ENCODE data around the gene RASSF3.
"Not testable (repeated sequence)": the region's sequence is repeated elsewhere in the genome, so short reads cannot be mapped to it uniquely, and the experiment has no call there.

Gene RASSF3

DNA sequence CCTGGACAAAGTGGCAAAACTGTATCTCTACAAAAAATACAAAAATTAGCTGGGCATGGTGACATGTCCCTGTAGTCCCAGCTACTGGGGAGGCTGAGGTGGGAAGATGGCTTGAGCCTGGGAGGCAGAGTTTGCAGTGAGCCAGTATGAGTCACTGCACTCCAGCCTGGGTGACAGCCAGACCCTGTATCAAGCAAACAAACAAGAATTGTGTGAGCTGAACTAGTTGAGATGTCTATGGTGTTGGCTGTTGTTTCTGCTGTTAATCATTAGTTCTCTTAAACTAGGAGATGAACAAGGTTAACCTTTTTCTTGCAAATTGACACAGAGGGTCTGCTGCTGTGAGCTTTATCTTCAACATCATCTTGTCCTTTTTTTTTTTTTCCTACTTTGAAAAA lies 23.6 kb downstream of the RASSF3 start:
- DNase-seq (ENCODE audit: low spot score): no peak

DNA sequence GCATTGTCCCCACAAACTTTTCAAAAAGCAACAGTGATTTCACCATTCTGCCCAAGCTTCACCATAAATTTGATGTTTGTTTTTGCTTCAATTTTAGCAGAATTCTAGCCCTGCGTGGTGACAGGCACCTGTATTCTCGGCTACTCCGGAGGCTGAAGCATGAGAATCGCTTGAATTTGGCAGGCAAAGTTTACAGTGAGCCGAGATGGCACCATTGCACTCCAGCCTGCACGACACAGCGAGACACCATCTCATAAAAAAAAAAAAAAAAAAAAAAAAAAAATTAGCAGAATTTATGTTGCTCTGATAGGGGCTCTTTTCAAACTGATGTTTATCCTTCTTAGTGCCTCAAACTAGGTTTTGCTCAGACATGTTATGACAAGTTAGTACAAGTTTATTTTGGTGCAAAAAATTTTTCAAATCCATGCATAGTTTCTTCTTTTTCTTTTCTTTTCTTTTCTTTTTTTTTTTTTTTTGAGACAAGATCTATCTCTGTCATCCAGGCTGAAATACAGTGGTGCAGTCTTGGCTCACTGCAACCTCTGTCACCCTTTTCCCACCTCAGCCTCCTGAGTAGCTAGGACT lies 24.3 kb downstream of the RASSF3 start:
- no peak for DNase-seq (ENCODE audit: low spot score)

DNA sequence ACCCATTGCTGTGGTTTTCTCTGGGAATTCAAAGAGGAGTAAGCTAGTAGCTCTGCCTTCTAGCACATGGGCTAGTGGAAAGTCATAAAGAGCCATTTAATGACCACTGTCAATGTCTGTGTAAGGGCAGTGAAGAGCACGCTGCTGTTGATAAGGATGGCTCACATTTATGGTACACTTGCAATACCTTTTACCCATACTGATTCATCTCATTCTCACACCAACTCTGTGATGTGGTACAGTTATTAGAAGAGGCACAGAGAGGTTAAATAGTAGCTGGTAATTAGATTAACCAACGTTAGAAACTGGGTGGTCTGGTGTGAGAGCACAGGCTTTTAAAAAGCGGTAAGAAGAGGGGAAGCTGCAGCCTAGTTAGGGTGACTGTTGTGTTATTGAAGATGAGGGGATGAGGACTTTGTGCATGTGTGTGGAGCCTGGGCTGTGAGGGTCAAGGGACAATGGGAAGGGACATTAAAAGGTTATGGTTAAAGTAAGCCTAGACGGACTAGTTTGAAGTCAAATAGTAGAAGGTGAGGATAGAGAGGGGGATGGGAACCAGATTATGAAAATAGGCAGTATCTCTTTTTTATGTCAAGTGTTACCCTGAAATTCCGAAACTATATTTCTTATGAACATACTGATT lies 25.2 kb downstream of the RASSF3 start:
- no peak for DNase-seq (ENCODE audit: low spot score)

DNA sequence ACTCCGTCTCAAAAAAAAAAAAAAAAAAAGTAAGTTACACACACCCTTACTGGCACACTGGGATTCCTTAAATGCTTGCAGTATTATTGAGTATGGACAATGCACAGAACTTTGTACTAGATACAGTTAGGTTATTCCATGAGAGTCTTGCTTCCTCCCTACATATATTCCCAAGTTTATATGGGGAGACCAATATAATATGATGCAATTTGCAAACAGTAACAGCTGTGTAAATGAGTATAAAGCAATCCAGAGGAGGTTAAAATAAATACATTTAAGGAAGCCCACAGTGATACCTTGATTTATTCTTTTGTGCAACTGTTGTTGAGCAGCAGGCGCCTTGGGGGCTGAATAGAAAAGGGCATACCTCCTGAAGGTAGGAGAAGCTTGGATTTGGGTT lies 26.6 kb downstream of the RASSF3 start:
- DNase-seq (ENCODE audit: low spot score): no peak

DNA sequence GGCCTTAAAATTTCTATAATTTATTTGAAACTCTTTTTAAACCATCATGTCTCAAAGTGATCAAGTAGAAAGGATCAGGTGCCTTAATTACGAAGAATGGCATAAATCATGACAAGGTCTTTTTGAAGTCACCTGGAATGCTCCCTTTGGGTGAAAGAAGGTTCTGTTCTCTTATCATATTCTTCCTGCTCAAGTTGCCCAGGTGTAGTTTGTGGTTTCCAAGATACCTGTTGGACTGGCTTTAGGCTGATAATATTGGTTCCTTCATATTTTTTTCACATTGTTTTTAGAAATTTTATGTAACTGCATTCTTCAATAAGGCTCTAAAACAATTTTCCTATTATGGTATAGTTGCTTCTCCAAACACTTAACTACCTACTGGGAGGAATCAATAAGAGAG lies 29.2 kb downstream of the RASSF3 start:
- no peak for DNase-seq (ENCODE audit: low spot score)

DNA sequence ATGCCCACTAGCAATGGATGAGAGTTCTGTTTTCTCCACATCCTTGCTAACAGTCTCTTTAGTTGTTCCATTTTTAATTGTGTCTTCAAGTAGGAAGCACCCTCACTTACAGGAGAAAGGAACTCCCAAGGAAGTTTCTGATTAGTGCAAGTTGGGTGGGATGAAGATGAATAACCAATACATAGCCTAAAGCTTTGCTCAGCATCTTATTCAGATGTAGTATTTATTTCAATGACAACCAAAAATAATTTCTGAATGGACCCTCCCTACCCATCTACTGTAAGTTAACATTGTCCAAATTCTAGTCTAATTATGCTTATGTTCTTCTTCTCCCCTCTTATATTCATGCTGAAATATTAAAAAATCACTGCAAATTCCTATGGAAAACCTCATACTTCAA lies 36.0 kb downstream of the RASSF3 start:
- no peak for DNase-seq (ENCODE audit: low spot score)

DNA sequence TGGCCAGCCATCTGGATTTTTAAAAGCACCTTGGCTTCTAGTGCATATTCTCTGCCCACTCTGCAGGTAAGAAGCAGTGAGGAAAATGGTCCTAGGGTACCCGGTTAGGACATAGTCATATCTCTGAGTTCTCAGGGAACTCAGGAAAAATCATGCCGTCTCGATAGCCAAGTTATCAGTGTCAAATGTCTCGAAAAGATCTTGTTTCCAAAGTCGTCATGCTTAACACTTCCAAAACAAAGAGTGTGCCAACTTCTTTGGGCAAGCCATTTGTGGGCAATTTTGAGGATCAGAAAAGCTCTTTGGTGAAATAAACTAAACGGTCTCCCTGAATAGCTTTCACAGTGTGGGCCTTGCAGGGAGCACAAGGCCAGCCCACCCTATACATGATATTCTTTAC lies 39.2 kb downstream of the RASSF3 start:
- DNase-seq (ENCODE audit: low spot score): no peak

DNA sequence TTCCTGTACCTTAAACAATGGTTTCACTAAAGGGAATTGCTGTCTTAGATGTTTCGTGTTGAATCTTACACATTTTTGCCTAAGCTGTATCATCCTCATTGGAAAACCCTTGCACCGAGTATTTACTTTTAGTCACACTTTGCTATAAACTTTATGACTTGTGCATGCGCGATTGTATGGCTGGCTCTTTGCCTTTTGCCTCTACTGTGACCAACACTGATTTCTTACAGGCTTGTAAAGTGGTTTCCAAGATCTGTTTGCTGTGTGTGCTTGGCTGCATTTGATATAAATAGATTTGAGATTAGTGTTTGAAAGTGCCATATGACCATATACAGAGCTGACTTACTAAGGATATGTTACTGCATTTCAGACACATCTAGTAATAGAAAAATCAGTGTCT lies 40.5 kb downstream of the RASSF3 start:
- DNase-seq (ENCODE audit: low spot score): no peak

DNA sequence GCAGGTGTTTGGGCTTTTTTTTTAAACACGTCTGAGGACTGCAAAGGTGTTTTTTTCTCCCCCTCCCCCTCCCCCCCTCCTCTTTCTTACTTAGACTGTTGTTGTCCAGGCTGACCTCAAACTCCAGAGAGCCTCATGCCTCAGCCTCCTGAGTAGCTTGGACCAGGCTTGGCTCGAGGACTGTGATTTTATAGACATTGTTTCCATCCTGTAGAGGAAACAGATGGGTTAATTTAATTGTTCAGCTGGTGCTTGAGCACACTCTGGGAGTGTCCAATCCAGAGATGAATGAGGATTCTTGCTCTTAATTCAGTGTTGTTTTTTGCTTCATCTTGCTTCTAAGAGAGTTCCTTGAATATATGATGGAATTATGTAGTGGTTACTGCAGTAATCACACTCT lies 42.1 kb downstream of the RASSF3 start:
- no peak for DNase-seq (ENCODE audit: low spot score)

DNA sequence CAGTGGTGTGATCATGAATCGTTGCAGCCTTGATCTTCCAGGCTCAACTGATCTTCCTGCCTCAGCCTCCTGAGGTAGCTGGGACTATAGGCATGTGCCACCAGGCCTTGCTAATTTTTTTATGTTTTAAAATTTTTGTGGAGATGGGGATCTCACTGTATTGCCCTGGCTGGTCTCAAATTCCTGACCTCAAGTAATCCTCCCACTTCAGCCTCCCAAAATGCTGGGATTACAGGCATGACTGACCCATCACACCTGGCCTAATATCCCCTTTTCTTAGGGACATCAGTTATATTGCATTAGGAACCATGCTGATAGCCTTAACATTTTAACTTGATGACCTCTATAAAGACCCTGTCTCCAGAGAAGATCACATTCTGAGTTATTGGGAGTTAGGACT lies 42.8 kb downstream of the RASSF3 start:
- no peak for DNase-seq (ENCODE audit: low spot score)

DNA sequence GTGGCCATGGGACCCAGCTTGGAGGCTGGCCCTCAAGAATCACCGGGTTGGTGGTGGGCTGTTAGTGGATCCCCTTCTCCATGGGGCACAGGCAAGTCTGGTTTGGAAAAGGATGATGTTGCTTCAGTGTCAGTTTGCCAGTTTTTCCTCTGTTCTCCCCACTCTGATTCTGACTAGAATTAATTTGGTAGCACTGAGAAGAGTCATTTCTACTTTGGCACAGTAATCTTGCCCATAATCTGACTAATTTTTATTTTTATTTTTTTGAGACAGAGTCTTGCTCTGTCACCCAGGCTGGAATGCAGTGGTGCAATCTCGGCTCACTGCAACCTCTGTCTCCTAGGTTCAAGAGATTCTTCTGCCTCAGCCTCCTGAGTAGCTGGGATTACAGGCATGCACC lies 43.6 kb downstream of the RASSF3 start:
- not testable (repeated sequence) for DNase-seq (ENCODE audit: low spot score)

DNA sequence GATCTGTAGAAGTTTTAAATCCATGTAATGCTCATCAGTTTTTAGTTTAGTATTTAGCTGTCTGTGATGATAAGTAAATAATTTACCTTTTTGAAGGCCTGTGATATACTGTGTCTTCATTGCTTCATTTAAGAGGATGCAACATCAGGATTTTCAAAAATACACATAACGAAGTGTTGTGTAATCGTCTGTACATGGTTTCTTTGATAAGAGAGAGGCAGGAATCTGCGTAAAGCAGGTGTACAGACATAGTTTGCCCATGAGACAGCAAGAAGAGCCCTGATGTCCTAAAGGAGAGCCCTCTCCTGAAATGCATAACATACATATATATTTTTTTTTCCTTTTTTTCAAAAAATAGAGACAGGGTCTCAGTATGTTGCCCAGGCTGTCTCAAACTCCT lies 44.8 kb downstream of the RASSF3 start:
- no peak for DNase-seq (ENCODE audit: low spot score)

DNA sequence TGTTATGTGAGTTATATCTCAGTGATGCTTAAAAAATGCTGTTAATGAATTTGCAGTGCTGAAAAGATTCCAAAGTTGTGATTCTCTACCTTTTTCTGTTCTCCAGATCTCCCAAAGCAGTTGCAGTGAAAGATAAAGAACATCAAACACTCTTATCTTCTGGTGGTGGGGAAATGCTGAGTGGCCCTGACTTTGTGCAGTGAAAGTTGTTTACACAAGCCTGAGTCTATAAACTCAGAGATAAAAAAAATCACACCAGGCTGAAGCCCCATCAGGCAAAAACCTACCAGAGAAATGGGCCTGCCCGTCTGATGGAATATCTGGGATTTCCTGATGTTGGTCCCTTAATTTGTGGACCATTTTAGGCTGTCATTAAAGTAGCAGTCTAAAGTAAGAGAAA lies 46.1 kb downstream of the RASSF3 start:
- DNase-seq (ENCODE audit: low spot score): no peak

DNA sequence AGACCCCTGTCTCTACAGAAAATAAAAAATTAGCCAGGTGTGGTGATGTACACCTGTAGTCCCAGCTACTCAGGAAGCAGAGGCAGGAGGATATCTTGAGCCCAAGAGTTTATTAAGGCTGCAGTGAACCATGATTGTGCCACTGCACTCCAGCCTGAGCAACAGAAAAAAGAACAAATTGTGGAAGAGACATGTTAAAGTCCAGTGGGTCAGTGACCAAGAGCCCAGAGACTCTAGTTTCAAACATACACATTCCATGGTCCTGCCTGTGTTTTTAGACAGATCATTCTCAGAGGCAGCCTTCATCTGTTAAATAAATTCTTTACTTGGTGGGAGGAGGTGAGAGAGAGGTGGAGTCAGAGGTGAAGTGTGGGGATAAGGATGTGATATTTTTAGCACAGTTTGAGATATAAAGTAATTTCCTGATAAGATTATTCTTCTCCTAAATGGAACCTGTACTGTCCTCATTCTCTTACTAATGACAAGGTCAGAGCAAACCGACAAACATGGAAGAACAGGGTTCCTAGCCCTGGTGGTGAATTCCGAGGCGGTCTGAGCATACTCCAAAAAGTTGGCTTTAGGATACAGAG lies 48.7 kb downstream of the RASSF3 start:
- DNase-seq (ENCODE audit: low spot score): no peak

DNA sequence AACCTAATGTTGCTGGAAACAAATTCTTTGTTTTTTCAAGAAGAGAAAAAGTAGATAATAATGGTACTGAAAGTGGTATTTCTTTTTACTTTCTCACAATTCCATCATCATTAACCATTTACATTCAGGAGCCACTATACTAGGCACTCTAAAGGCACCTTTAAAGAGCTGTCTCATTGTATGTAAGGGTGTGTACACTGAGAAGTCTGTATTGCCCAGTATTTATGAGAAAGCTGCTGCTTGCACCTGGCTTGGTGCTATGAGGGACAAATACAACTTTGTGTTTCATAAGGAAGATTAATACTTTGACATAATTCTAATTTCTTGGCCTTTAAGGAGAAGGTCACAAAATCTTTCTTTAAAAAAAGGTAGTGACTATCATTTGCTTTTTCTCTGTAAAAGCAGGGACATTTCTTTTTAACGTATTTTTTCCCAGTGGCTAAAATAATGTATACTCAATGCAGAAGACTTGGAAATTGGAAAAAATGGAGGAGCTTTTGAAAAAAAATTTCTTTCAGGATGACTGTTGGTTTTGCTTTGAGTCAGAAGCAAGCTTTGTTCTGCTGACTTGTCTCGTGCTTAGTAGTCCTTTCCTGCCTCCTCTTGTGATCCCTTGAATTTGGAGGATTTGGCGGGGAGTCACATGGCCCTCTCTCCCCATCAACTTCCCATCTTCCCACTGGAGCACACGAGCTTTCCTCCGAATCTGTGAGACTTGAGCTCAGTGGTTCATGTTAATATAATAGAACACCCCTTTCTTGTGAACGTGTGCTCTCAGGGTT lies 50.1 kb downstream of the RASSF3 start:
- peak; percentile 51 for DNase-seq (ENCODE audit: low spot score)

DNA sequence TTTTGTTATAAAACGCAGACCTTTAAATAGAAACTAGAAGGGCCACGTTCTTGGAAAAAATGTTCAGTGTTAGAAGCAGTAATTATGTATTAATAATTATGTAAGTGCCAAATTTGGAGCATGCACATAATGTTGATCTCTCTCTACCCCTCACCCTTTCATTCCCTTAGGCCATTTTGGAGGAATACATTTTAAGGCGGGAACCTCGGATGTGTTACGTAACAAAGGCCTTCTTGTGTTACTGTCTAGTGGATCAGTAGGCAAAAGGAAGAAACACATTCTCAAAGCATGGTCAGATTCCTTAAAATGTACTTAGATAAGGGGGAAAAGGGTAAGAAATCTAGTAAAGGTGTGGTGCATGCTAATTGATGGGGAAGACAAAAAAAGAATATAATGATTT lies 52.7 kb downstream of the RASSF3 start:
- DNase-seq (ENCODE audit: low spot score): peak; percentile 36

DNA sequence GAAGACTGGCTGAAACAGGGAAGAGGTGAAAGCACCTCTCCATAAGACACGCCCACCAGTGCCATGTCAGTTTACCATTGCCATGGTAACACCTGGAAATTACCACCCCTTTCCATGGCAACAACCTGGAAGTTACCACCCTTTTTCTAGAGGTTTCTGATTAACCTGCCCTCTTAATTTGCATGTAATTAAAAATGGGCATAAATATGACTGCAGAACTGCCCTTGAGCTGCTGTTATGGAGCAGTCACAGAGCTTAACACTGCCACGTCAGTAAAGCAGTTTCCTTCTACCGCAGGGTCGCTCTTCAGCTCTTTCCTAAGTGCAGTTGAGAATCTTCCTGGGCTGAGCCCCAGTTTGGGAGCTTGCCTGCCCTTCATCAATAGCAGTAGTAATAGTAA lies 55.2 kb downstream of the RASSF3 start:
- no peak for DNase-seq (ENCODE audit: low spot score)

DNA sequence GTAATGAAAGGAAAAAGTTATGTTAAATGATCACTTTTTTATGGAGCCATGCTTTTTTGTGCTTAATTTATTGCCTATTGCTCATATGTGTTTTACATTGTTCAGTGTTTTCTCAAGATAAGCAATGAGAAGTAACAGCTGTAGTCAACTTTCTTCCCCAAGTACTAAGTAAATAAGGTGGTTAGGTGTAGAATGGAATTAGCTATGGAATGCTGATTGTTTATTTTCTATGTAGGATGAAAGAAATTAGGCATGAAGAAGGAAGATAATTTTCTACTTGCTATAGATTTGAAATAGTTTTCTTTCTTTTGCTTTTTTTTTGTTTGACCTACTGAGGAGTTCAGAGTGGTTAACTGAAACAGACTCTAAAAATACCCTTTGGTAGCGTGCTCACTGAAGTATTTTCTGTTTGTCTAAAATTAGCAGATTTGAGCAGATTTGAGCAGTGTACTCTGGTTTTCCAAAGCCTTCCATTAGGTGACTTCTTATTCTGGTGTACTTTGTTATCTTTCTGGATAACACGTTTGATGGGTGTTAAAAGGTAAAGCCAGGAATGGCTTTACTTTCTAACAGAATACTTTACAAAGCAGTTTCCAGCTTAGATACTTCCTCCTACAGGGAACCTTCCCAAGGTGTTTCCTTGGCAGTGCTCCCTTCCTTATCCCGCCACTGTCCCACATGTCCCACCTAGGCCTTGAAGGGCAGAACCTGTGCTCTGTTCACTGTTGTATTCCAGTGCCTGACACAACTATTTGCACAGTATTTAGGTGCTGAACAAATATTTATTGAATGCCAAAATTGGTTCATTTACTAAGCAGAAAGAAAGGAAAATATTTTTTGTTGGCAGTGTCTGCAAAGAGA lies 56.0 kb downstream of the RASSF3 start:
- no peak for DNase-seq (ENCODE audit: low spot score)

DNA sequence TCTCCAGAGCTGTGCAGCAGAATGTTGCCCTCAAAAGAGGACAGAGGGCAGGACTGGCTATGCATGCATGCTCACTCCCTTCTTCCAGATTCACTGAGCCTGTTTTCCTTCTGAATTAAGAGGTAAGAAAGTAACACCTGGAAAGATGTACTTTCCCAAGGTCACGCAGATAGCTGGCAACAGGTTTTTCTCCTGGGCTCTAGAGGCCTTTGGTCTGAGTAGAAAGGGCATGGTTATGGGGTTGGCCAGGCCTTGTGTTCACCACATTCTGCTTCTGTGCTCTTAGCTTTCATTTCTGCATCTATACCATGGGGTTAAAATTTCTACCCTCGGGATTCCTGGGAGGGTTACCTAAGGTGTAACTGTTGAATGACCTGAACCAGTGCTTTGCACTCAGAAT lies 57.5 kb downstream of the RASSF3 start:
- DNase-seq (ENCODE audit: low spot score): no peak

DNA sequence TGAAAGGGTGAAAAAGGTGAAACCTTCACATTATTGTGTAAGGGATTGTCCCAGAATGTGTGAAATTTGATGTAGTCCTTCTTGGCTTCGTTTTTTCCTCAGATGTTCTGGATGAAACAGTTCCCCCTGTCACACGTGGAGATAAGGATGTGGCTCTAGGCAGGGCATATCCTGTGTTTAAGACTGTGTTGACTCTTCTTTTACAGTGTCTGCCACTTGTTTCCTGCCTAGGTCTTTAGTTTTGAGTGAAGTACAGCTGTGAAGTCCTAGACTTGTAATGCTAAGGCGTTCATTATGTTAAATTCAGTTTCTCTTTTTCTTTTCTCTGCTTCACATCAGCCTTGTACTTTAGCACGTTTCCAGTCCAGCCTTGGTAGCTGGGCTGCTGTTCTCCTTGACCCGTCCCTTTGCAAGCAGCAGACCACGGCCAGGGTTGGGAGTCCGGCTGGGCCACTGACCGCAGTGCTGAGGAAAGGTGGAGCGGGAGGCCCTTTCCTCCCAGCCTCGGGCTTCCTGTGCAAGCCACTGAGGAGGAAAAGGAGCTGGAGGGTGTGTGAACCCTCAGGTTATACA lies 59.1 kb downstream of the RASSF3 start:
- no peak for DNase-seq (ENCODE audit: low spot score)

DNA sequence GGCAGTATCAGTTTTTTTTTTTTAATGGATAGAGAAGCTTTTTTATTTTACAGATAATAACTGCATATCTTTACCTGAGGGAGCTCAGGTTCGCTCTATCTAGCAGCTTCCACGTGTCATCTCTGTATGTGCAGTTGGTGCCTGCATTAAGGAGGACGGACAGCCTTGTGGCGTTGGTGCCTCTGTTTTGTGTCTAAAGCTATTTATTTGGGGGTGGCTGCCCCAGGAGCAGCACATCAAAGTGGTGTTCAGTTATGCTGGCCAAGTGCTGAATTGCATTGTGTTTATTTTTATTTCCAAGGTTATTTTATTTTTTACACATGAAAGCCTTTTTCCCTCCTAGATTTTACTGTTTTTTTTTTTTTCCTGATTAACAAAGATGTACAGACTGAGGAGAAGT lies 59.7 kb downstream of the RASSF3 start:
- DNase-seq (ENCODE audit: low spot score): no peak
